Endothelial cell of umbilical vein (primary cell): ENCODE results near the gene NEMF.
"Not testable (repeated sequence)": the region's sequence is repeated elsewhere in the genome, so short reads cannot be mapped to it uniquely, and the experiment has no call there.

Experiments
- CTCF ChIP-seq, 2 donors: IDR thresholded peaks; 1 replicate in 1 of 2; 2 replicates in 1 of 2; pipeline ENCODE4 v1.5.1; 2011; ENCODE audit warnings: low read length in 2 of 2, mild to moderate bottlenecking in 2 of 2, moderate library complexity in 2 of 2, control low read depth in 1 of 2, inconsistent platforms in 1 of 2, low read depth in 1 of 2; ENCODE audit not compliant: insufficient read depth in 1 of 2; ENCODE audit errors: extremely low read depth in 1 of 2
- EZH2 ChIP-seq: IDR thresholded peaks from 2 replicates; pipeline ENCODE4 v1.6.1; 2012; ENCODE audit warnings: borderline replicate concordance, low read depth, mild to moderate bottlenecking, moderate library complexity, low read length, inconsistent platforms; ENCODE audit not compliant: severe bottlenecking
- GATA2 ChIP-seq: IDR thresholded peaks from 2 replicates; pipeline ENCODE4 v1.7.0; 2011; ENCODE audit warnings: low read depth, mild to moderate bottlenecking, moderate library complexity, mixed read lengths, low read length; ENCODE audit not compliant: insufficient read length, insufficient read depth
- JUN ChIP-seq: IDR thresholded peaks from 2 replicates; pipeline ENCODE4 v1.6.1; 2011; ENCODE audit warnings: borderline replicate concordance, low read depth; ENCODE audit not compliant: insufficient read length, insufficient read depth
- MAX ChIP-seq: IDR thresholded peaks from 2 replicates; pipeline ENCODE4 v1.6.1; 2011; ENCODE audit not compliant: insufficient read depth, insufficient read length
- MYC ChIP-seq: IDR thresholded peaks from one replicate; pipeline ENCODE4 v1.6.1; 2011; ENCODE audit warnings: mild to moderate bottlenecking, low read depth, low read length
- POLR2A ChIP-seq: IDR thresholded peaks from 2 replicates; pipeline ENCODE4 v1.6.1; 2012; ENCODE audit warnings: low read depth, mild to moderate bottlenecking, control low read depth, low read length
- POLR2AphosphoS5 ChIP-seq: IDR thresholded peaks from 2 replicates; pipeline ENCODE4 v1.6.1; 2012; ENCODE audit warnings: low read depth, mild to moderate bottlenecking, control low read depth, low read length, moderate library complexity; ENCODE audit not compliant: insufficient read depth

- TF ChIP-seq MAX; POLR2A; CTCF (IDR thresholded peaks at IDR 0.05; ENCODE audit: extremely low read depth in 1 of 2, insufficient read depth in 1 of 2, low read depth in 1 of 2, low read length in 2 of 2); POLR2AphosphoS5; EZH2; JUN; GATA2; MYC: not testable (repeated sequence)
These were observed 71.5 kb downstream of the NEMF start for GRCh38 chr14:49781040-49781439.
